ENCODE results near the gene ZFP91.

The ZFP91 gene

GRCh38 chr11:58582437-58582836 is 3.6 kb downstream of the ZFP91 start:
- no CpG with 5 or more reads among the region's 1 CpG for WGBS (ENCODE audit: insufficient coverage, insufficient read length)
- H3K4me1 ChIP-seq (ENCODE audit: control insufficient read depth, insufficient read depth, low read length), result no peaks in the 10 kb centered on the region
- no peak for DNase-seq (ENCODE audit: low read depth, low spot score)
- no peaks in the 10 kb centered on the region for H3K9me3 ChIP-seq (ENCODE audit: control insufficient read depth, insufficient read depth, low read length)
- no peaks in the 10 kb centered on the region for H3K27me3 ChIP-seq (ENCODE audit: control insufficient read depth, insufficient read depth, low read length)
- no peak overlapping the region for H3K27ac ChIP-seq (ENCODE audit: low read length)
- H3K4me3 ChIP-seq (ENCODE audit: low read length), result no peak overlapping the region
- H3K36me3 ChIP-seq (ENCODE audit: control insufficient read depth, insufficient read depth, low read length), result no peaks in the 10 kb centered on the region

GRCh38 chr11:58586998-58587397 is 8.1 kb downstream of the ZFP91 start:
- no CpG with 5 or more reads among the region's 2 CpGs for WGBS (ENCODE audit: insufficient coverage, insufficient read length)

GRCh38 chr11:58591659-58592058 is 12.8 kb downstream of the ZFP91 start:
- Histone ChIP-seq H3K9me3 (ENCODE audit: control insufficient read depth, insufficient read depth, low read length) (no peaks in the 10 kb centered on the region), H3K36me3 (ENCODE audit: control insufficient read depth, insufficient read depth, low read length) (peaks cover 3% of the 10 kb centered on the region; the same call in 1 of the 2 replicates), H3K27me3 (ENCODE audit: control insufficient read depth, insufficient read depth, low read length) (no peaks in the 10 kb centered on the region), H3K4me3 (ENCODE audit: low read length) (no peak overlapping the region), H3K27ac (ENCODE audit: low read length) (no peak overlapping the region), H3K4me1 (ENCODE audit: control insufficient read depth, insufficient read depth, low read length) (no peaks in the 10 kb centered on the region)
- DNase-seq (ENCODE audit: low read depth, low spot score), result no peak
- no CpG with 5 or more reads among the region's 3 CpGs for WGBS (ENCODE audit: insufficient coverage, insufficient read length)

More at GRCh38 chr11:58586998-58587397, 8.1 kb downstream of the ZFP91 start:
- H3K4me3 ChIP-seq (ENCODE audit: low read length), result no peak overlapping the region
- no peaks in the 10 kb centered on the region for H3K27me3 ChIP-seq (ENCODE audit: control insufficient read depth, insufficient read depth, low read length)
- no peaks in the 10 kb centered on the region for H3K9me3 ChIP-seq (ENCODE audit: control insufficient read depth, insufficient read depth, low read length)
- DNase-seq (ENCODE audit: low read depth, low spot score), result no peak
- no peak overlapping the region for H3K27ac ChIP-seq (ENCODE audit: low read length)
- no peaks in the 10 kb centered on the region for H3K4me1 ChIP-seq (ENCODE audit: control insufficient read depth, insufficient read depth, low read length)
- H3K36me3 ChIP-seq (ENCODE audit: control insufficient read depth, insufficient read depth, low read length), result no peaks in the 10 kb centered on the region

DNA sequence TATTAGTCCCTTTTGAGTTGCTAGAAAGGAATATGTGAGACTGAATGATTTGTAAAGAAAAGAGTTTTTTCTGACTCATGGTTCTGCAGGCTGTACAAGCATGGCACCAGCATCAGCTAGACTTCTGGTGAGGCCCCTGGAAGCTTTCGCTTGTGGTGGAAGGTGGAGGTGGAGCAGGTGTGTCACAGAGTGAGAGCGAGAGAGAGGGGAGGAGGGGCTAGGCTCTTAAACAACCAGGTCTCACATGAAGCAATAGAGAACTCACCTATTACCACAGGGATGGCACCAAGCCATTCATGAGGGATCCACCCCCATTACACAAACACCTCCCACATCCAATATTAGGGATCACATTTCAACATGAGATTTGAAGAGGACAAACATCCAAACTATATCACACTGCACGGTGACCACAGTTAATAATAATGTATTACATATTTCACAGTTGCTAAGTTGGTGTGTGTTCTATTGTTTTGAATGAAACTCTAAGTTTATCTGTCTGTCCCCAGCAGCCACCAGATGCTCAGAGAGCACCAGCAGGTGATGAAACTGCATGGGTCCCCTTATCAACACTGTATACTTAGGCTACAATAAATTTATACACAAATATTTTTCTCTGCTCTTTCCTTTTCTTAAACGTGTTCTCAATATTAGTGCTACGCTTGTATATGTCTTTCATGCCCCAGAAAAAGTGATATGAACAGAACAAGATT is 14.1 kb downstream of the ZFP91 start:
- WGBS (ENCODE audit: insufficient coverage, insufficient read length), result 100% methylated on average over 2 of the region's 5 CpGs
- Histone ChIP-seq H3K36me3 (ENCODE audit: control insufficient read depth, insufficient read depth, low read length) (peaks cover 3% of the 10 kb centered on the region; the same call in 1 of the 2 replicates), H3K4me1 (ENCODE audit: control insufficient read depth, insufficient read depth, low read length) (no peaks in the 10 kb centered on the region), H3K4me3 (ENCODE audit: low read length) (no peak overlapping the region), H3K27me3 (ENCODE audit: control insufficient read depth, insufficient read depth, low read length) (no peaks in the 10 kb centered on the region), H3K9me3 (ENCODE audit: control insufficient read depth, insufficient read depth, low read length) (no peaks in the 10 kb centered on the region), H3K27ac (ENCODE audit: low read length) (no peak overlapping the region)
- no peak for DNase-seq (ENCODE audit: low read depth, low spot score)

DNA sequence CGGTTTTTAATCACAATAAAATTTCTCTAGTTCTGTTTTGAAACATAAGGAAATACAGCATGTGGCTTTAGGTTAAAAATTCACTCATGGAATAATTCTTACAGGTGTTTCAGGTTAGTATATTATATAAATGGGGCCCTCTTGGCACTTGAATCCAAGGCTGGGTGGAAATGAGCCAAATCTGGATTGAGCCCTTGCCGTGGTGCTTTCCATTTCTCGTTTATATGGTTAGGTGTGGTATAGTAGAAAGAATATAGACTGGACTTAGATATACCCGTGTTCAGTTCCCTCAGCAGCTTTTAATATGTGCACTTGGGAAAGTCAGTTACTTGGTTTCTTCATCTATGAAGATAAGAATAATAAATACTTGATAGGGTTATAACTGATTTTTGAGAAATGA is 16.0 kb downstream of the ZFP91 start:
- Histone ChIP-seq H3K9me3 (ENCODE audit: control insufficient read depth, insufficient read depth, low read length) (no peaks in the 10 kb centered on the region), H3K4me1 (ENCODE audit: control insufficient read depth, insufficient read depth, low read length) (no peaks in the 10 kb centered on the region), H3K27me3 (ENCODE audit: control insufficient read depth, insufficient read depth, low read length) (no peaks in the 10 kb centered on the region), H3K36me3 (ENCODE audit: control insufficient read depth, insufficient read depth, low read length) (peaks cover 3% of the 10 kb centered on the region; the same call in 1 of the 2 replicates), H3K27ac (ENCODE audit: low read length) (no peak overlapping the region), H3K4me3 (ENCODE audit: low read length) (no peak overlapping the region)
- WGBS (ENCODE audit: insufficient coverage, insufficient read length), result no CpG with 5 or more reads among the region's 4 CpGs
- no peak for DNase-seq (ENCODE audit: low read depth, low spot score)

- Histone ChIP-seq H3K4me3 (ENCODE audit: low read length) (no peak overlapping the region), H3K27ac (ENCODE audit: low read length) (no peak overlapping the region), H3K36me3 (ENCODE audit: control insufficient read depth, insufficient read depth, low read length) (peaks cover 3% of the 10 kb centered on the region; the same call in 1 of the 2 replicates), H3K27me3 (ENCODE audit: control insufficient read depth, insufficient read depth, low read length) (no peaks in the 10 kb centered on the region), H3K9me3 (ENCODE audit: control insufficient read depth, insufficient read depth, low read length) (no peaks in the 10 kb centered on the region), H3K4me1 (ENCODE audit: control insufficient read depth, insufficient read depth, low read length) (no peaks in the 10 kb centered on the region)
- no peak for DNase-seq (ENCODE audit: low read depth, low spot score)
- no CpG with 5 or more reads among the region's 3 CpGs for WGBS (ENCODE audit: insufficient coverage, insufficient read length)
Measured at GRCh38 chr11:58596621-58597020, 17.8 kb downstream of the ZFP91 start.

DNA sequence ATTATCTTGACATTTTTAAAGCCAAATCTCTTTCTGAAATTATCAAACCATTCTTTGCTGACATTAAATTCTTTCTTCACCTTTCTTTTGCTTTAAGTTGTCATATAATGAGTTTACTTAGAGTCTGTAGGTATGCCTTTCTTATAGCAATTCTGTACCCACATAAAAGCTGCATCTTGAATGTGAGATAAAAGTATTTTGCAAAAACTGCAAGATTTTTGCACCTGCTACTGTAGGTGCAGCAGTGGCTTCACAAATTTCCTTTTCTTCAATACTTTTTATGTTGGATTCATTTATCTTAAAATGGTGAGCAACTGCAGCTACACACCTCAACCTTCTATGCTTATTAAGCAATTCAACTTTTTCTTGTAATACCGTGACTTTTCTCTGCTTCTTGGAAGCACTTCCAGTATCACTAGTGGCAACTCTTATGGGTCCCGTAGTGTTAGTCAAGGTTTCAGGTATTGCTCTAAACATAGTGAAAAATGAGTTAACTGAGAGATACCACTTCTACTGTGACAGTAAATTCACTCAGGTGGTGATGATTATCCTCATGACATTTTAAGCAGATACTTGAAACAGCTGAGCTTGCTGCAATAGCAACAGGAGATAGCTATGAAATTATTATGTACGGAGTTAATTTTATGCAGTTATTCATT is 18.8 kb downstream of the ZFP91 start:
- H3K4me1 ChIP-seq (ENCODE audit: control insufficient read depth, insufficient read depth, low read length), result no peaks in the 10 kb centered on the region
- WGBS (ENCODE audit: insufficient coverage, insufficient read length), result no CpG with 5 or more reads among the region's 3 CpGs
- H3K27ac ChIP-seq (ENCODE audit: low read length), result no peak overlapping the region
- DNase-seq (ENCODE audit: low read depth, low spot score), result no peak
- no peaks in the 10 kb centered on the region for H3K27me3 ChIP-seq (ENCODE audit: control insufficient read depth, insufficient read depth, low read length)
- H3K4me3 ChIP-seq (ENCODE audit: low read length), result no peak overlapping the region
- H3K36me3 ChIP-seq (ENCODE audit: control insufficient read depth, insufficient read depth, low read length), result peaks cover 3% of the 10 kb centered on the region; the same call in 1 of the 2 replicates
- no peaks in the 10 kb centered on the region for H3K9me3 ChIP-seq (ENCODE audit: control insufficient read depth, insufficient read depth, low read length)

GRCh38 chr11:58600510-58600909 is 21.6 kb downstream of the ZFP91 start:
- Histone ChIP-seq H3K27me3 (ENCODE audit: control insufficient read depth, insufficient read depth, low read length) (no peaks in the 10 kb centered on the region), H3K27ac (ENCODE audit: low read length) (no peak overlapping the region), H3K4me3 (ENCODE audit: low read length) (no peak overlapping the region), H3K9me3 (ENCODE audit: control insufficient read depth, insufficient read depth, low read length) (no peaks in the 10 kb centered on the region), H3K36me3 (ENCODE audit: control insufficient read depth, insufficient read depth, low read length) (no peaks in the 10 kb centered on the region), H3K4me1 (ENCODE audit: control insufficient read depth, insufficient read depth, low read length) (no peaks in the 10 kb centered on the region)
- no CpG with 5 or more reads among the region's 2 CpGs for WGBS (ENCODE audit: insufficient coverage, insufficient read length)
- DNase-seq (ENCODE audit: low read depth, low spot score), result no peak

- no peak for DNase-seq (ENCODE audit: low read depth, low spot score)
- WGBS (ENCODE audit: insufficient coverage, insufficient read length), result no CpG with 5 or more reads among the region's 4 CpGs
- no peak overlapping the region for H3K27ac ChIP-seq (ENCODE audit: low read length)
- no peak overlapping the region for H3K4me3 ChIP-seq (ENCODE audit: low read length)
- H3K27me3 ChIP-seq (ENCODE audit: control insufficient read depth, insufficient read depth, low read length), result no peaks in the 10 kb centered on the region
- H3K9me3 ChIP-seq (ENCODE audit: control insufficient read depth, insufficient read depth, low read length), result no peaks in the 10 kb centered on the region
- peaks cover 2% of the 10 kb centered on the region; the same call in 1 of the 2 replicates for H3K36me3 ChIP-seq (ENCODE audit: control insufficient read depth, insufficient read depth, low read length)
- no peaks in the 10 kb centered on the region; the same call in 1 of the 2 replicates for H3K4me1 ChIP-seq (ENCODE audit: control insufficient read depth, insufficient read depth, low read length)
Measured at GRCh38 chr11:58606930-58607714, 28.3 kb downstream of the ZFP91 start.

- H3K36me3 ChIP-seq (ENCODE audit: control insufficient read depth, insufficient read depth, low read length), result peaks cover 7% of the 10 kb centered on the region; the same call in 1 of the 2 replicates
Measured at GRCh38 chr11:58608331-58608730, 29.5 kb downstream of the ZFP91 start.

More at GRCh38 chr11:58608331-58608730, 29.5 kb downstream of the ZFP91 start:
- WGBS (ENCODE audit: insufficient coverage, insufficient read length), result no CpG with 5 or more reads among the region's 5 CpGs
- H3K27me3 ChIP-seq (ENCODE audit: control insufficient read depth, insufficient read depth, low read length), result no peaks in the 10 kb centered on the region
- no peaks in the 10 kb centered on the region for H3K9me3 ChIP-seq (ENCODE audit: control insufficient read depth, insufficient read depth, low read length)
- no peaks in the 10 kb centered on the region; the same call in 1 of the 2 replicates for H3K4me1 ChIP-seq (ENCODE audit: control insufficient read depth, insufficient read depth, low read length)
- H3K27ac ChIP-seq (ENCODE audit: low read length), result no peak overlapping the region
- H3K4me3 ChIP-seq (ENCODE audit: low read length), result no peak overlapping the region
- no peak for DNase-seq (ENCODE audit: low read depth, low spot score)

Measured in iPS DF 6.9 (cell line).